Measurements from ENCODE around the gene EARS2.

- TF ChIP-seq CTCF (IDR thresholded peaks at IDR 0.05; ENCODE audit: insufficient read depth, low read length, poor library complexity, severe bottlenecking) (no peak), EZH2phosphoT487 (conservative IDR thresholded peaks at IDR 0.05; ENCODE audit: low read length) (no peak)
These were observed 5.0 kb downstream of the EARS2 start for GRCh38 chr16:23552161-23552560.
